LNCaP clone FGC (cell line): ENCODE measurements around the gene LIPF.

Source experiments
- DNase-seq: peaks from one replicate; pipeline ENCODE4 v3.0.0-alpha.2; 2011; ENCODE audit warnings: low read depth
- H3K4me3 ChIP-seq: 2 replicates; pipeline ENCODE4 v1.5.1; 2011; ENCODE audit warnings: mild to moderate bottlenecking, low read depth, low read length, control low read depth
- CTCF ChIP-seq: IDR thresholded peaks from 2 replicates; pipeline ENCODE4 v1.5.1; 2012; ENCODE audit warnings: mild to moderate bottlenecking; ENCODE audit not compliant: control insufficient read depth, insufficient read depth; ENCODE audit errors: extremely low read depth

LIPF gene

GRCh38 chr10:88640186-88640585 lies 24.1 kb upstream of the LIPF start:
- TF ChIP-seq CTCF: no peak
- DNase-seq: no peak

GRCh38 chr10:88642209-88642608 lies 22.0 kb upstream of the LIPF start:
- no peak for DNase-seq
- no peak for TF ChIP-seq CTCF
- no peak overlapping the region for H3K4me3 ChIP-seq

More at GRCh38 chr10:88640186-88640585, 24.1 kb upstream of the LIPF start:
- no peak overlapping the region for H3K4me3 ChIP-seq

DNA sequence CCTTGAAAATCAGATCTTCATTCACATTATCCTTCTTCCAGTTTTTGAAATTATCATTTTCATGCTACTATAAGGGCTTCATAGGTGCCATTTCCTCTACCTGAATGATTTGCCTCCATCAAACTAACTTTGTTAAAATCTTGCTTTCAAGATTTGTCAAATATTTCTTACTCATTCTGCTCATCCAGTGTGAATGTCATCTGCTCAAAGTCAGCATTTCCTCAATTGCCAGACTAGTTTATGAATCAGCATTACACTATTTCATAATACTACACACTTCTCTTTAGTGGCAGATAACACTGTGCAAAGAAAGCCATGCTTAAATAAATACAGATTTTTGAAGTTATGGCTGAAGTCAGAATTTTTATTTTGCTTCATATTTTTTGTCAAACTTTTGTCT lies 21.3 kb upstream of the LIPF start:
- no peak overlapping the region for H3K4me3 ChIP-seq
- no peak for TF ChIP-seq CTCF
- DNase-seq: no peak

- no peak overlapping the region for H3K4me3 ChIP-seq
- TF ChIP-seq CTCF: no peak
- DNase-seq: no peak
Measured at GRCh38 chr10:88647061-88647615, 17.1 kb upstream of the LIPF start.

DNA sequence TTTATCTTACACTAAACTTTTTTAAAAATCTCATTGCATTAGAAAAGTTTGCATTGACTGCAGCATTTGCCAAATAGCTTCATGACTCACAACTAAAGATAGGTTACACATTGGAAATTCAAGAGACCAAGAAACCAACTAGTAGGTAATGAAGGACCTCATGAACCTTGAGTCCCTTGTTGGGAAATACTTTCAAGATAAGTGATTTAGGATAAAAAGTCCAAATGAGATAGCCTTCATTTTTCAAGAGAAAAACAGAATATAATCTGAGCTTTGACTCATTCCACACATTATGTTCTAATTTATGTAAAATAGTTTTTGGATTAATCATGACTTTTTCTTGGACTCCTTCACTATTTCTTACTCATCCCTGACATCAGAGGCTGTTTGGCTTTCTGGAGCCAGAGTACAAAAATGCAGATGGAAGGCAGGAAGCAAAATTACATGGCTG lies 13.1 kb upstream of the LIPF start:
- H3K4me3 ChIP-seq: no peak overlapping the region
- TF ChIP-seq CTCF: no peak
- no peak for DNase-seq

- no peak overlapping the region for H3K4me3 ChIP-seq
- no peak for DNase-seq
- no peak for TF ChIP-seq CTCF
Measured at GRCh38 chr10:88652616-88653015, 11.6 kb upstream of the LIPF start.

DNA sequence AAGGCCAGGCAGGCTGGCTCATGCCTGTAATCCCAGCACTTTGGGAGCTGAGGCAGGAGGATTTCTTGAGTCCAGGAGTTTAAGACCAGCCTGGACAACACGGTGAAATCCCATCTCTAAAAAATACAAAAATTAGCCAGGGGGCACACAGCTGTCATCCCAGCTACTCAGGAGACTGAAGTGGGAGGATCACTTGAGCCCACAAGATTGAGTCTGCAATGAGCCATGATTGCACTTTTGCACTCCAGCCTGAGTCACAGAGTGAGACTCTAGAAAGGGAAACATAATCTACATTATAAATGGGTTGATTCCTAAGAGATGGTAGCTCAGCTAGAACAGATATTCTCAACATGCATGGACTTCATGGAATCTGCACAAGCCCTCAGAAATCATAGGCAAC lies 6.3 kb upstream of the LIPF start:
- H3K4me3 ChIP-seq: no peak overlapping the region
- no peak for TF ChIP-seq CTCF
- DNase-seq: no peak
